H9 (cell line): ENCODE measurements around the gene THEM4. TPM values are rescaled to one million over a fixed set of nuclear protein-coding genes. Genes with fewer than 3 reads are reported as not detected.

Source experiments
- DNase-seq: peaks from one replicate; pipeline ENCODE4 v3.0.0-alpha.2; 2017
- H2AFZ ChIP-seq: one replicate; pipeline ENCODE4 v1.6.1; 2013; ENCODE audit warnings: mild to moderate bottlenecking, low read length, control low read depth, moderate library complexity
- H2AK5ac ChIP-seq: 2 replicates; pipeline ENCODE4 v1.6.1; 2013; ENCODE audit warnings: low read length, control low read depth, mixed read lengths; ENCODE audit not compliant: insufficient read length
- H2BK120ac ChIP-seq: one replicate; pipeline ENCODE4 v1.6.1; 2013; ENCODE audit warnings: low read depth, mild to moderate bottlenecking, low read length, control low read depth, inconsistent platforms; ENCODE audit not compliant: poor library complexity, severe bottlenecking
- H2BK12ac ChIP-seq: 2 replicates; pipeline ENCODE4 v1.6.1; 2013; ENCODE audit warnings: low read length, control low read depth, mixed read lengths, low read depth; ENCODE audit not compliant: insufficient read length
- H2BK15ac ChIP-seq: 2 replicates; pipeline ENCODE4 v1.6.1; 2013; ENCODE audit warnings: low read depth, low read length, control low read depth
- H2BK20ac ChIP-seq: one replicate; pipeline ENCODE4 v1.6.1; 2013; ENCODE audit warnings: low read depth, mild to moderate bottlenecking, low read length, control low read depth, inconsistent platforms; ENCODE audit not compliant: poor library complexity, severe bottlenecking
- H2BK5ac ChIP-seq: 2 replicates; pipeline ENCODE4 v1.6.1; 2013; ENCODE audit warnings: low read length, control low read depth, mixed read lengths; ENCODE audit not compliant: insufficient read length
- H3K14ac ChIP-seq: 2 replicates; pipeline ENCODE4 v1.6.1; 2013; ENCODE audit warnings: low read length, control low read depth; ENCODE audit not compliant: insufficient read depth
- H3K18ac ChIP-seq: 2 replicates; pipeline ENCODE4 v1.6.1; 2013; ENCODE audit warnings: low read depth, mild to moderate bottlenecking, mixed read lengths, low read length, control low read depth; ENCODE audit not compliant: insufficient read length
- H3K23ac ChIP-seq: 2 replicates; pipeline ENCODE4 v1.6.1; 2013; ENCODE audit warnings: low read length, control low read depth, mixed read lengths, low read depth; ENCODE audit not compliant: insufficient read length
- H3K23me2 ChIP-seq: 2 replicates; pipeline ENCODE4 v1.6.1; 2013; ENCODE audit warnings: low read depth, mild to moderate bottlenecking, mixed read lengths, low read length, control low read depth; ENCODE audit not compliant: insufficient read length, poor library complexity, severe bottlenecking
- H3K27ac ChIP-seq: 2 replicates; pipeline ENCODE4 v1.5.1; 2013; ENCODE audit warnings: low read length, control low read depth, mixed read lengths, low read depth; ENCODE audit not compliant: insufficient read length
- H3K27me3 ChIP-seq: 2 replicates; pipeline ENCODE4 v1.6.1; 2013; ENCODE audit warnings: low read length, control low read depth, inconsistent platforms; ENCODE audit not compliant: insufficient read depth
- H3K4ac ChIP-seq: 2 replicates; pipeline ENCODE4 v1.6.1; 2013; ENCODE audit warnings: low read depth, mild to moderate bottlenecking, control low read depth, inconsistent platforms, low read length, moderate library complexity
- H3K4me1 ChIP-seq: 2 replicates; pipeline ENCODE4 v1.6.1; 2013; ENCODE audit warnings: low read length, control low read depth, inconsistent platforms; ENCODE audit not compliant: insufficient read depth
- H3K4me2 ChIP-seq: 2 replicates; pipeline ENCODE4 v1.6.1; 2013; ENCODE audit warnings: low read length, control low read depth, mixed read lengths; ENCODE audit not compliant: insufficient read length, insufficient read depth
- H3K56ac ChIP-seq: 2 replicates; pipeline ENCODE4 v1.6.1; 2013; ENCODE audit warnings: low read depth, mild to moderate bottlenecking, mixed read lengths, low read length, control low read depth; ENCODE audit not compliant: insufficient read length
- H3K79me1 ChIP-seq: 2 replicates; pipeline ENCODE4 v1.6.1; 2013; ENCODE audit warnings: low read depth, mild to moderate bottlenecking, moderate library complexity, low read length, control low read depth, inconsistent platforms; ENCODE audit not compliant: insufficient read depth, poor library complexity, severe bottlenecking
- H3K79me2 ChIP-seq: 2 replicates; pipeline ENCODE4 v1.6.1; 2013; ENCODE audit warnings: low read length, control low read depth, inconsistent platforms; ENCODE audit not compliant: insufficient read depth
- H3K9ac ChIP-seq: 2 replicates; pipeline ENCODE4 v1.6.1; 2013; ENCODE audit warnings: low read length, control low read depth, mixed read lengths; ENCODE audit not compliant: insufficient read length; ENCODE audit errors: extremely low read depth
- H3K9me3 ChIP-seq: one replicate; pipeline ENCODE4 v1.6.1; 2013; ENCODE audit warnings: low read depth, low read length, inconsistent platforms; ENCODE audit not compliant: control insufficient read depth
- H3T11ph ChIP-seq: one replicate; pipeline ENCODE4 v1.6.1; 2013; ENCODE audit warnings: mild to moderate bottlenecking, low read length, control low read depth, inconsistent platforms
- H4K20me1 ChIP-seq: one replicate; pipeline ENCODE4 v1.6.1; 2013; ENCODE audit not compliant: control insufficient read depth, insufficient read length, insufficient read depth
- H4K5ac ChIP-seq: 2 replicates; pipeline ENCODE4 v1.6.1; 2013; ENCODE audit warnings: low read depth, mild to moderate bottlenecking, mixed read lengths, low read length, control low read depth; ENCODE audit not compliant: insufficient read length
- H4K8ac ChIP-seq: replicated peaks from 2 replicates; pipeline ENCODE4 v1.6.1; 2013; ENCODE audit warnings: low read length, control low read depth, mixed read lengths, low read depth; ENCODE audit not compliant: insufficient read length
- H4K91ac ChIP-seq: 2 replicates; pipeline ENCODE4 v1.6.1; 2013; ENCODE audit warnings: low read depth, mild to moderate bottlenecking, moderate library complexity, mixed read lengths, low read length, control low read depth; ENCODE audit not compliant: insufficient read length
- H3K27ac Mint-ChIP-seq, 3 experiments: 2 replicates in 2 of 3; 3 replicates in 1 of 3; pipeline ENCODE4 v1.8.0; 2020 to 2021; ENCODE audit warnings: mixed read lengths in 3 of 3, mild to moderate bottlenecking in 1 of 3, moderate library complexity in 1 of 3
- H3K27me3 Mint-ChIP-seq: 2 replicates; pipeline ENCODE4 v1.8.0; 2021; ENCODE audit warnings: low read depth, mild to moderate bottlenecking, moderate library complexity, mixed read lengths
- H3K36me3 Mint-ChIP-seq, 3 experiments: 2 replicates in 2 of 3; 3 replicates in 1 of 3; pipeline ENCODE4 v1.8.0; 2020 to 2021; ENCODE audit warnings: low read depth in 3 of 3, mixed read lengths in 3 of 3; ENCODE audit not compliant: insufficient read depth in 1 of 3
- H3K4me1 Mint-ChIP-seq, 2 experiments: 2 replicates each; pipeline ENCODE4 v1.8.0; 2020; ENCODE audit warnings: mixed read lengths in 2 of 2
- H3K4me3 Mint-ChIP-seq, 2 experiments: 2 replicates in 1 of 2; 3 replicates in 1 of 2; pipeline ENCODE4 v1.8.0; 2020 to 2021; ENCODE audit warnings: mild to moderate bottlenecking in 2 of 2, mixed read lengths in 2 of 2, moderate library complexity in 1 of 2
- H3K9me3 Mint-ChIP-seq, 2 experiments: 2 replicates in 1 of 2; 3 replicates in 1 of 2; pipeline ENCODE4 v1.8.0; 2020; ENCODE audit warnings: mild to moderate bottlenecking in 2 of 2, mixed read lengths in 2 of 2, moderate library complexity in 1 of 2
- CTCF ChIP-seq: fragments of 200-600 bp; sonication (generic); conservative IDR thresholded peaks from 3 replicates; pipeline ENCODE4 v1.8.0; 2021; ENCODE audit warnings: antibody characterized with exemption, mild to moderate bottlenecking
- total RNA-seq: library from RNA; stranded (reverse); gene quantifications from 2 replicates; pipeline ENCODE4 v1.2.1, GENCODE V29; 2021

THEM4 gene
- total RNA-seq, 1 experiment from 2014 or later, result 10.5 TPM

GRCh38 chr1:151849871-151850270, 59.4 kb downstream of the THEM4 start:
- no peak overlapping the region for H3K27ac ChIP-seq
- Mint-ChIP-seq H3K27ac (peak overlapping the region in 1 of 3 experiments; percentile 24; a peak in 1 of 7 replicates), H3K36me3 (peaks cover 0 to 6% (median 0%) of the 10 kb centered on the region in 3 experiments; a peak in 1 of 7 replicates), H3K4me1 (peaks cover 18 to 22% of the 10 kb centered on the region in 2 experiments), H3K9me3 (no peaks in the 10 kb centered on the region), H3K4me3 (no peak overlapping the region), H3K27me3 (peaks cover 53% of the 10 kb centered on the region)
- no peaks in the 10 kb centered on the region for H3K27me3 ChIP-seq
- no peak overlapping the region for H2AFZ ChIP-seq
- H2AK5ac ChIP-seq, result no peak overlapping the region
- H3K79me2 ChIP-seq, result no peaks in the 10 kb centered on the region
- no peak overlapping the region for H3K18ac ChIP-seq
- TF ChIP-seq CTCF, result no peak
- H3K79me1 ChIP-seq, result no peaks in the 10 kb centered on the region
- peaks cover 3% of the 10 kb centered on the region; the same call in 1 of the 2 replicates for H3K4me1 ChIP-seq
- no peak overlapping the region for H3T11ph ChIP-seq
- H2BK12ac ChIP-seq, result no peak overlapping the region
- no peaks in the 10 kb centered on the region for H3K9me3 ChIP-seq
- H3K4ac ChIP-seq, result no peak overlapping the region
- H4K91ac ChIP-seq, result no peak overlapping the region
- no peak overlapping the region for H2BK5ac ChIP-seq
- H4K5ac ChIP-seq, result no peak overlapping the region
- H2BK120ac ChIP-seq, result no peak overlapping the region
- H2BK20ac ChIP-seq, result no peak overlapping the region
- no peak overlapping the region for H3K14ac ChIP-seq
- no peaks in the 10 kb centered on the region for H3K23me2 ChIP-seq
- no peak for DNase-seq
- H3K56ac ChIP-seq, result no peak overlapping the region
- H3K9ac ChIP-seq, result no peak overlapping the region
- H3K4me2 ChIP-seq, result no peak overlapping the region
- no peak overlapping the region for H2BK15ac ChIP-seq
- no peaks in the 10 kb centered on the region for H4K20me1 ChIP-seq
- H4K8ac ChIP-seq, result no peak overlapping the region
- no peak overlapping the region for H3K23ac ChIP-seq
